HEK293 (cell line): ENCODE results near the gene TNNC1.

ENCODE experiments used
- BCL11A ChIP-seq: fragments of 450-650 bp; formaldehyde crosslinking; IDR thresholded peaks from 2 replicates; pipeline ENCODE4 v1.5.1; 2016; ENCODE audit warnings: low read depth, missing biosample characterization, missing genetic modification characterization
- HOXD13 ChIP-seq: sonication (generic); formaldehyde crosslinking; IDR thresholded peaks from 2 replicates; pipeline ENCODE4 v1.8.0; 2022; ENCODE audit warnings: missing genetic modification reagents, borderline replicate concordance
- SP2 ChIP-seq: fragments of 450-650 bp; formaldehyde crosslinking; IDR thresholded peaks from 2 replicates; pipeline ENCODE4 v1.5.1; 2016; ENCODE audit warnings: missing biosample characterization, missing genetic modification characterization
- ZNF138 ChIP-seq: fragments of 450-650 bp; formaldehyde crosslinking; IDR thresholded peaks from 2 replicates; pipeline ENCODE4 v1.5.1; 2016; ENCODE audit warnings: missing biosample characterization, missing genetic modification characterization, borderline replicate concordance
- ZNF24 ChIP-seq: fragments of 450-650 bp; formaldehyde crosslinking; IDR thresholded peaks from 2 replicates; pipeline ENCODE4 v1.5.1; 2016; ENCODE audit warnings: missing biosample characterization, missing genetic modification characterization
- ZNF354C ChIP-seq: fragments of 450-650 bp; formaldehyde crosslinking; IDR thresholded peaks from 2 replicates; pipeline ENCODE4 v1.5.1; 2016; ENCODE audit warnings: missing biosample characterization, missing genetic modification characterization, low read depth, borderline replicate concordance
- ZNF37A ChIP-seq: fragments of 450-650 bp; IDR thresholded peaks from 2 replicates; pipeline ENCODE4 v1.5.1; 2018; ENCODE audit warnings: missing biosample characterization, missing genetic modification characterization
- ZNF394 ChIP-seq: fragments of 450-650 bp; formaldehyde crosslinking; IDR thresholded peaks from 2 replicates; pipeline ENCODE4 v1.5.1; 2016; ENCODE audit warnings: missing biosample characterization, missing genetic modification characterization, mild to moderate bottlenecking, moderate library complexity, borderline replicate concordance
- ZNF423 ChIP-seq: fragments of 450-650 bp; formaldehyde crosslinking; IDR thresholded peaks from 2 replicates; pipeline ENCODE4 v1.5.1; 2016; ENCODE audit warnings: missing biosample characterization, missing genetic modification characterization
- ZNF514 ChIP-seq: fragments of 450-650 bp; formaldehyde crosslinking; IDR thresholded peaks from 2 replicates; pipeline ENCODE4 v1.5.1; 2016; ENCODE audit warnings: missing biosample characterization, missing genetic modification characterization
- ZNF664 ChIP-seq: fragments of 450-650 bp; formaldehyde crosslinking; IDR thresholded peaks from 2 replicates; pipeline ENCODE4 v1.5.1; 2016; ENCODE audit warnings: missing biosample characterization, missing genetic modification characterization
- TF ChIP-seq, protein P1 (sequence below): fragments of 450-650 bp; formaldehyde crosslinking; IDR thresholded peaks from 2 replicates; pipeline ENCODE4 v1.5.1; 2016; ENCODE audit warnings: missing biosample characterization, missing genetic modification characterization
- TF ChIP-seq, protein P2 (sequence below): fragments of 450-650 bp; formaldehyde crosslinking; IDR thresholded peaks from 2 replicates; pipeline ENCODE4 v1.5.1; 2016; ENCODE audit warnings: missing biosample characterization, missing genetic modification characterization

DNA sequence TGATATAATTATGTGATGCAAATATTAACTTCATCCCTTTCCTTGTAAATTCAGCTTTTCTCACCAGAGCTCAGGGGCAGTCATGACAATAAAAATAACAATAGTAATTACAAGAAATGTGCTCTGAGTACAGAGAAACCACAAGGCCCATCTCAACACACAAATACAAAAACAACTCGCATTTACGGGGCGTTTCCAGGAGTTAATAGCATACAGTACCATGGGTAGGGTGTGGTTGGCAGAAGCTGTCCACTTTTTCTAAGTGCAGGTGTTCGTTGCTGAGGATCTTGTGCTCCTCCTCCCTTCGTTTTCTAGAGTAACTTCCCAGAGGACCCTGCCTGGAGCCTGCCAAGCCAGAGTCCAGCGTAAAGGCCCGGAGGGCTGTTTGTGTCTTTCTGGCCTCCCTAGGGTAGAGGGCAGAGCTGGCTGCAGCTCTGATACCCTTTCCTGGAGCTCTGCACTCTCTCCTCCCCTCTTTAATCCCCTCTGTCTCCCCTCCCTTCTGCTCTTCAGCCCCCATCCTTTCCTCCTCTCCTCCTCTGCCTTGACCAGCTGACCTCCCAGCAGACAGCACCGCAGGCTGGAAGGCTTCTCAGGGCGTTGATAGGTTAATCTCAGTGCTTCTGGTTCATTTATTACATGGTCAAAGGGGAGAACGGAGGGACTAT lies 20.4 kb downstream of the TNNC1 start:
- TF ChIP-seq BCL11A (no peak), ZNF138 (tag by site-specific recombination) (no peak), ZNF24 (tag by site-specific recombination) (no peak), SP2 (tag by site-specific recombination) (no peak), ZNF423 (tag by site-specific recombination) (no peak), ZNF37A (tag by site-specific recombination) (no peak), HOXD13 (CRISPR knock-in tag) (no peak), ZNF664 (tag by site-specific recombination) (no peak), ZNF514 (tag by site-specific recombination) (no peak), ZNF394 (tag by site-specific recombination) (no peak), ZNF354C (tag by site-specific recombination) (no peak)
- TF ChIP-seq, protein P1, sequence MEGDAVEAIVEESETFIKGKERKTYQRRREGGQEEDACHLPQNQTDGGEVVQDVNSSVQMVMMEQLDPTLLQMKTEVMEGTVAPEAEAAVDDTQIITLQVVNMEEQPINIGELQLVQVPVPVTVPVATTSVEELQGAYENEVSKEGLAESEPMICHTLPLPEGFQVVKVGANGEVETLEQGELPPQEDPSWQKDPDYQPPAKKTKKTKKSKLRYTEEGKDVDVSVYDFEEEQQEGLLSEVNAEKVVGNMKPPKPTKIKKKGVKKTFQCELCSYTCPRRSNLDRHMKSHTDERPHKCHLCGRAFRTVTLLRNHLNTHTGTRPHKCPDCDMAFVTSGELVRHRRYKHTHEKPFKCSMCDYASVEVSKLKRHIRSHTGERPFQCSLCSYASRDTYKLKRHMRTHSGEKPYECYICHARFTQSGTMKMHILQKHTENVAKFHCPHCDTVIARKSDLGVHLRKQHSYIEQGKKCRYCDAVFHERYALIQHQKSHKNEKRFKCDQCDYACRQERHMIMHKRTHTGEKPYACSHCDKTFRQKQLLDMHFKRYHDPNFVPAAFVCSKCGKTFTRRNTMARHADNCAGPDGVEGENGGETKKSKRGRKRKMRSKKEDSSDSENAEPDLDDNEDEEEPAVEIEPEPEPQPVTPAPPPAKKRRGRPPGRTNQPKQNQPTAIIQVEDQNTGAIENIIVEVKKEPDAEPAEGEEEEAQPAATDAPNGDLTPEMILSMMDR (tag by site-specific recombination): no peak
- TF ChIP-seq, protein P2, sequence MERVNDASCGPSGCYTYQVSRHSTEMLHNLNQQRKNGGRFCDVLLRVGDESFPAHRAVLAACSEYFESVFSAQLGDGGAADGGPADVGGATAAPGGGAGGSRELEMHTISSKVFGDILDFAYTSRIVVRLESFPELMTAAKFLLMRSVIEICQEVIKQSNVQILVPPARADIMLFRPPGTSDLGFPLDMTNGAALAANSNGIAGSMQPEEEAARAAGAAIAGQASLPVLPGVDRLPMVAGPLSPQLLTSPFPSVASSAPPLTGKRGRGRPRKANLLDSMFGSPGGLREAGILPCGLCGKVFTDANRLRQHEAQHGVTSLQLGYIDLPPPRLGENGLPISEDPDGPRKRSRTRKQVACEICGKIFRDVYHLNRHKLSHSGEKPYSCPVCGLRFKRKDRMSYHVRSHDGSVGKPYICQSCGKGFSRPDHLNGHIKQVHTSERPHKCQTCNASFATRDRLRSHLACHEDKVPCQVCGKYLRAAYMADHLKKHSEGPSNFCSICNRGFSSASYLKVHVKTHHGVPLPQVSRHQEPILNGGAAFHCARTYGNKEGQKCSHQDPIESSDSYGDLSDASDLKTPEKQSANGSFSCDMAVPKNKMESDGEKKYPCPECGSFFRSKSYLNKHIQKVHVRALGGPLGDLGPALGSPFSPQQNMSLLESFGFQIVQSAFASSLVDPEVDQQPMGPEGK (tag by site-specific recombination): no peak
